NCI-H345 treated with DMSO at 0.1 percent for 48 hours (cell line): ENCODE measurements around the gene FILIP1L.

ENCODE experiments used
- DNase-seq: peaks from one replicate; lab custom pipeline; 2025; ENCODE audit not compliant: unreplicated experiment; lab: John Stamatoyannopoulos, UW

Gene FILIP1L

GRCh38 chr3:99981138-99981537, 133.2 kb downstream of the FILIP1L start:
- no peak for DNase-seq

GRCh38 chr3:99980606-99981005, 133.7 kb downstream of the FILIP1L start:
- no peak for DNase-seq

GRCh38 chr3:99978221-99978620, 136.1 kb downstream of the FILIP1L start:
- no peak for DNase-seq

GRCh38 chr3:99976584-99976983, 137.7 kb downstream of the FILIP1L start:
- DNase-seq: no peak

GRCh38 chr3:99974989-99975388, 139.3 kb downstream of the FILIP1L start:
- DNase-seq: no peak

- DNase-seq: no peak
Measured at GRCh38 chr3:99972380-99973104, 141.8 kb downstream of the FILIP1L start.

GRCh38 chr3:99971761-99972160, 142.5 kb downstream of the FILIP1L start:
- no peak for DNase-seq

- DNase-seq: no peak
Measured at GRCh38 chr3:99970198-99970597, 144.1 kb downstream of the FILIP1L start.

- no peak for DNase-seq
Measured at GRCh38 chr3:99969136-99969535, 145.2 kb downstream of the FILIP1L start.

- no peak for DNase-seq
Measured at GRCh38 chr3:99967796-99968195, 146.5 kb downstream of the FILIP1L start.

- no peak for DNase-seq
Measured at GRCh38 chr3:99966662-99967416, 147.5 kb downstream of the FILIP1L start.

- no peak for DNase-seq
Measured at GRCh38 chr3:99965681-99966408, 148.5 kb downstream of the FILIP1L start.

- no peak for DNase-seq
Measured at GRCh38 chr3:99965077-99965476, 149.2 kb downstream of the FILIP1L start.

GRCh38 chr3:99962703-99963102, 151.6 kb downstream of the FILIP1L start:
- no peak for DNase-seq

- no peak for DNase-seq
Measured at GRCh38 chr3:99961756-99962515, 152.4 kb downstream of the FILIP1L start.

GRCh38 chr3:99960941-99961340, 153.4 kb downstream of the FILIP1L start:
- no peak for DNase-seq

- no peak for DNase-seq
Measured at GRCh38 chr3:99960123-99960878, 154.0 kb downstream of the FILIP1L start.

- no peak for DNase-seq
Measured at GRCh38 chr3:99958222-99958912, 155.9 kb downstream of the FILIP1L start.

- DNase-seq: no peak
Measured at GRCh38 chr3:99957151-99957796, 157.0 kb downstream of the FILIP1L start.
